Body of pancreas (tissue), 4 donors: Measurements from ENCODE around the gene CRAT.

Experiments used
- CTCF ChIP-seq, 7 experiments: fragments of 450-650 bp in 4 of 7; fragments of 200-600 bp in 3 of 7; sonication (generic) in 3 of 7; IDR thresholded peaks; one replicate each; pipeline ENCODE4 v1.5.1; 2016 to 2019; ENCODE audit warnings: antibody characterized with exemption in 7 of 7
- POLR2A ChIP-seq, 3 donors: fragments of 450-650 bp; IDR thresholded peaks; one replicate each; pipeline ENCODE4 v1.6.1; 2016; ENCODE audit warnings: antibody characterized with exemption in 3 of 3, mild to moderate bottlenecking in 2 of 3

- TF ChIP-seq CTCF (IDR thresholded peaks at IDR 0.05): no peak
- no peak for TF ChIP-seq POLR2A (IDR thresholded peaks at IDR 0.05)
These were observed 35.3 kb upstream of the CRAT start for GRCh38 chr9:129145841-129146292.
